Thyroid gland (tissue), 4 donors: ENCODE results near the gene KRTAP19-7. TPM values are rescaled to one million over a fixed set of nuclear protein-coding genes. Genes with fewer than 3 reads are reported as not detected.

ENCODE experiments used
- DNase-seq, 2 donors: peaks; one replicate each; pipeline ENCODE4 v3.0.0-alpha.2; 2019
- H3K27ac ChIP-seq, 3 donors: fragments of 200-600 bp; sonication (generic); 1 replicate in 2 of 3; 2 replicates in 1 of 3; pipeline ENCODE4 v1.5.1; 2016 to 2019; ENCODE audit warnings: mild to moderate bottlenecking in 1 of 3, moderate library complexity in 1 of 3
- H3K27me3 ChIP-seq: fragments of 200-600 bp; sonication (generic); one replicate; pipeline ENCODE4 v1.5.1; 2019
- H3K36me3 ChIP-seq, 2 donors: fragments of 200-600 bp; sonication (generic); one replicate each; pipeline ENCODE4 v1.5.1; 2016 to 2019
- H3K4me1 ChIP-seq, 2 donors: fragments of 200-600 bp; sonication (generic); one replicate each; pipeline ENCODE4 v1.5.1; 2017 to 2019
- H3K4me3 ChIP-seq, 3 donors: fragments of 200-600 bp; sonication (generic); replicated peaks in 1 of 3; 1 replicate in 2 of 3; 2 replicates in 1 of 3; pipeline ENCODE4 v1.5.1; 2016; ENCODE audit warnings: mild to moderate bottlenecking in 1 of 3
- H3K9me3 ChIP-seq: fragments of 200-600 bp; sonication (generic); one replicate; pipeline ENCODE4 v1.5.1; 2017
- POLR2A ChIP-seq, 2 donors: fragments of 450-650 bp; IDR thresholded peaks; one replicate each; pipeline ENCODE4 v1.6.1; 2017; ENCODE audit warnings: antibody characterized with exemption in 2 of 2, mild to moderate bottlenecking in 2 of 2, moderate library complexity in 1 of 2
- WGBS, 2 donors: methylation state at CpG; one replicate each; pipeline ENCODE4 v1.1.5; 2017; 5-methylcytosine and 5-hydroxymethylcytosine counted together
- intact Hi-C: fragments of 100-400 bp; cut with DNase I; formaldehyde crosslinking; loops from one replicate; pipeline ENCODE4 v1.15.1; 2023
- small RNA-seq: library from RNA; depleted of rRNA; stranded (forward); fragments of <200 nt; gene quantifications from one replicate; pipeline ENCODE3, GENCODE V24; 2016
- total RNA-seq, 4 donors: library from RNA; depleted of rRNA; stranded (reverse); fragments of >200 nt; gene quantifications; one replicate each; pipeline ENCODE4 v1.2.3, GENCODE V29; 2016
- TF ChIP-seq, protein P1 (sequence below), 6 experiments: fragments of 200-600 bp in 3 of 6; fragments of 450-650 bp in 3 of 6; sonication (generic) in 3 of 6; IDR thresholded peaks; one replicate each; pipeline ENCODE4 v1.5.1; 2016 to 2019; ENCODE audit warnings: antibody characterized with exemption in 6 of 6, mild to moderate bottlenecking in 2 of 6, inconsistent platforms in 1 of 6, moderate library complexity in 1 of 6

The KRTAP19-7 gene
- total RNA-seq, 4 donors from 2014 or later = not detected

DNA sequence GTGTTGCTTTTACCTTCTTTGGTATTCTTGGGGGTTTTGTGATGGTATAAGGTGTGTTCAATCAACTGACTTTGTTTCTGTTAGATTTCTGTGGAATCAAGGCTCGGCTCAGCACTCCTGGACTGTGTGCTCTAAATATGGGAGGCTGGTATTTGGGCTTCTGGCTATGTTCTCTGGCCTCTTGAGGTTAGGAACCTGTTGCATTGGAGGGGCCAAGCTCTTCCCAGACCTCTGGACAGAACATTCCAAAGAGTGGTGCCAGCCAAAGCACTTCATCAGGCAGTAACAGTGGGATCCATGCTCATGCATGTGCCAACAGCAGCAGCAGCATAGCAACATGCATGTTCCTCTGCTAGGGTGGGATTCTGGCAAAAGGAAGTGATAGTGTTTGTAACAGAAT lies 8.3 kb downstream of the KRTAP19-7 start:
- Histone ChIP-seq H3K36me3 (no peaks in the 10 kb centered on the region), H3K27me3 (no peaks in the 10 kb centered on the region), H3K4me1 (no peaks in the 10 kb centered on the region), H3K4me3 (no peak overlapping the region), H3K9me3 (no peaks in the 10 kb centered on the region), H3K27ac (no peak overlapping the region)
- intact Hi-C loops = no loop called here
- TF ChIP-seq, protein P1, sequence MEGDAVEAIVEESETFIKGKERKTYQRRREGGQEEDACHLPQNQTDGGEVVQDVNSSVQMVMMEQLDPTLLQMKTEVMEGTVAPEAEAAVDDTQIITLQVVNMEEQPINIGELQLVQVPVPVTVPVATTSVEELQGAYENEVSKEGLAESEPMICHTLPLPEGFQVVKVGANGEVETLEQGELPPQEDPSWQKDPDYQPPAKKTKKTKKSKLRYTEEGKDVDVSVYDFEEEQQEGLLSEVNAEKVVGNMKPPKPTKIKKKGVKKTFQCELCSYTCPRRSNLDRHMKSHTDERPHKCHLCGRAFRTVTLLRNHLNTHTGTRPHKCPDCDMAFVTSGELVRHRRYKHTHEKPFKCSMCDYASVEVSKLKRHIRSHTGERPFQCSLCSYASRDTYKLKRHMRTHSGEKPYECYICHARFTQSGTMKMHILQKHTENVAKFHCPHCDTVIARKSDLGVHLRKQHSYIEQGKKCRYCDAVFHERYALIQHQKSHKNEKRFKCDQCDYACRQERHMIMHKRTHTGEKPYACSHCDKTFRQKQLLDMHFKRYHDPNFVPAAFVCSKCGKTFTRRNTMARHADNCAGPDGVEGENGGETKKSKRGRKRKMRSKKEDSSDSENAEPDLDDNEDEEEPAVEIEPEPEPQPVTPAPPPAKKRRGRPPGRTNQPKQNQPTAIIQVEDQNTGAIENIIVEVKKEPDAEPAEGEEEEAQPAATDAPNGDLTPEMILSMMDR (IDR thresholded peaks at IDR 0.05) = no peak
- TF ChIP-seq POLR2A (IDR thresholded peaks at IDR 0.05) = no peak
- no peak for DNase-seq
- WGBS, 2 donors = 89 to 93% methylated on average over 1 of the region's 1 CpG

DNA sequence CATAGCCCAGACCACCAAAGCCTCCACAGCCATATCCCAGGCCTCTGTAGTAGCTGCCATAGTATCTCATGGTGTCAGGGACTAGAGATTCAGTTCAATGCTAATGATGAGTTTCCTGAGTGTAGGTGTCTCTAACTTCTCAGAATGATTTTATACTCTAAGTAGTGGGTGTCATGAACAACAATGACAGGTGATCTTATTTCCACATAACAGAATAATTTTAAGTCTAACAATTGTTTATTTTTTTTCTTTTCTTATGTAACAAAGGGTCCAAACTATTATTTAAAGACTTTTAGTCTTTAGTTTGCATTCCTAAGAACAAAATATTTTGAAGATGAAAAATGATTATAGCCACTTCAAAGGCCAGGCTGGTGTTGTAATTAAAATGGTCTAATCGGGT lies 19.4 kb downstream of the KRTAP19-7 start, which contains the start of gene KRTAP19-6:
Gene KRTAP19-6, minus strand, starts transcription at position 101 of the 400 bp plus-strand sequence. Its CDS starts 31 bp downstream, at position 70.
- no peak for DNase-seq
- Histone ChIP-seq H3K27me3 (no peaks in the 10 kb centered on the region), H3K27ac (no peak within 1 kb of the TSS), H3K9me3 (no peaks in the 10 kb centered on the region), H3K36me3 (no peaks in the 10 kb centered on the region), H3K4me1 (no peaks in the 10 kb centered on the region), H3K4me3 (no peak within 1 kb of the TSS)
- TF ChIP-seq, protein P1 (IDR thresholded peaks at IDR 0.05) = no peak
- TF ChIP-seq POLR2A (IDR thresholded peaks at IDR 0.05) = no peak
- WGBS, 2 donors = 88 to 95% methylated on average over 1 of the region's 1 CpG
- intact Hi-C loops = no loop called here

DNA sequence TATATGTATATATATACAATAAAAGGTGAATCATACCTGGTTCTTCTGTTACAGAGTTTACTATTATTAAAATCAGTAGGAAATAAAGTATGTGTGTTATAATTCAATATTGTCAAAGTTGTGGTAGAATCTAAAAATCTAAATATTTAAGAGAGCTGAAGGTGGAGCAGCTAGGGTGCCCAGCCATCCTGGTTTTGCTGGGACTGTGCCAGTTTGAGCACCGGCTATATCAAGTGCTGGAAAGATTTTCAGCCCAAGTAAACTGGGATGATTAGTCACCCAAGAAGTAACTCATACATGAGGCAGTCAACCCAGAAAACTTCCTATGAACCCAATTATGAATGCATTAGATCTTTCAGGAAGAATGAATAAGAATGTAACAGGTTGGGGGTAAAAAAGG lies 42.2 kb downstream of the KRTAP19-7 start:
- Histone ChIP-seq H3K27me3 (no peaks in the 10 kb centered on the region), H3K4me3 (no peak overlapping the region), H3K4me1 (peaks cover 18 to 22% of the 10 kb centered on the region in 2 donors), H3K27ac (peak overlapping the region; percentile 28 to 56 (median 48)), H3K9me3 (no peaks in the 10 kb centered on the region), H3K36me3 (no peaks in the 10 kb centered on the region)
- intact Hi-C loops = no loop called here
- DNase-seq = peak; percentile 86 to 87
- no peak for TF ChIP-seq POLR2A (IDR thresholded peaks at IDR 0.05)
- TF ChIP-seq, protein P1 (IDR thresholded peaks at IDR 0.05) = no peak
- 28 to 34% methylated on average over 1 of the region's 1 CpG for WGBS, 2 donors

DNA sequence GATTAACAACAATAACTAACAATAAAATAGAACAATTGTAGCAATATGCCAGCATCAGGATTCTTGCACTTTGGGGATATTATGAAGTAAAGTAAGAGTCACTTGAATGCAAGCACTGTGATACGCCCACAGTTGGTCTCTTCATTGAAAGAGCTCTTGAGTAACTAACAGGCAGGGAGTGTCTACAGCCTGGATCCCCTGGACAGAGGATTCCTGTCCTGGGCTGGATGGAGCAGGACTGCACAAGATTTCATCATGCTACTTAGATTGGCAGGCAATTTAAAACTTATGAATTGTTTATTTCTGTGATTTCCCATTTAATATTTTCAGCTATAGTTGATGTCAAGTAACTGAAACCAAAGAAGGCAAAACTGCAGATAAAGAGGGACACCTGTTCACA lies 45.4 kb downstream of the KRTAP19-7 start:
- H3K4me1 ChIP-seq = peaks cover 18 to 22% of the 10 kb centered on the region in 2 donors
- no peaks in the 10 kb centered on the region for H3K9me3 ChIP-seq
- DNase-seq = peak; percentile 68 to 73
- no peak overlapping the region for H3K4me3 ChIP-seq
- WGBS, 2 donors = 33 to 40% methylated on average over 1 of the region's 1 CpG
- no peaks in the 10 kb centered on the region for H3K36me3 ChIP-seq
- H3K27me3 ChIP-seq = no peaks in the 10 kb centered on the region
- H3K27ac ChIP-seq = peak overlapping the region; percentile 35 to 63 (median 43)
- TF ChIP-seq, protein P1 (IDR thresholded peaks at IDR 0.05) = no peak
- no peak for TF ChIP-seq POLR2A (IDR thresholded peaks at IDR 0.05)
- intact Hi-C loops = no loop called here

Small RNA genes within 50 kb of the gene (small RNA-seq; reads per million reads assigned to genes)
- gene AP000567.1 (not detected), gene KRTAP19-10P (not detected), gene KRTAP19-11P (not detected), gene KRTAP22-1 (not detected), gene KRTAP22-2 (not detected)

Other genes with a start within 250 kb of the KRTAP19-7 start
- not detected for gene KRTAP26-1, start 241.0 kb downstream of the KRTAP19-7 start, total RNA-seq
- not detected for gene KRTAP27-1, start 223.6 kb downstream of the KRTAP19-7 start, total RNA-seq
- not detected for gene KRTAP23-1, start 212.7 kb downstream of the KRTAP19-7 start, total RNA-seq
- not detected for gene KRTAP13-2, start 189.0 kb downstream of the KRTAP19-7 start, total RNA-seq
- gene KRTAP13-1, start 165.3 kb downstream of the KRTAP19-7 start, total RNA-seq = not detected
- not detected for gene KRTAP13-3, start 135.4 kb downstream of the KRTAP19-7 start, total RNA-seq
- gene KRTAP13-4, start 131.1 kb downstream of the KRTAP19-7 start, total RNA-seq = not detected
- gene KRTAP15-1, start 121.0 kb downstream of the KRTAP19-7 start, total RNA-seq = not detected
- not detected for gene KRTAP19-1, start 80.9 kb downstream of the KRTAP19-7 start, total RNA-seq
- gene KRTAP19-2, start 73.9 kb downstream of the KRTAP19-7 start, total RNA-seq = not detected
- not detected for gene KRTAP19-3, start 69.3 kb downstream of the KRTAP19-7 start, total RNA-seq
- not detected for gene KRTAP19-4, start 64.1 kb downstream of the KRTAP19-7 start, total RNA-seq
- gene KRTAP19-5, start 59.2 kb downstream of the KRTAP19-7 start, total RNA-seq = not detected
- gene KRTAP19-6, start 19.4 kb downstream of the KRTAP19-7 start, total RNA-seq = not detected
- not detected for gene KRTAP22-2, start 29.1 kb upstream of the KRTAP19-7 start, total RNA-seq
- not detected for gene KRTAP6-3, start 31.1 kb upstream of the KRTAP19-7 start, total RNA-seq
- gene KRTAP6-2, start 37.6 kb upstream of the KRTAP19-7 start, total RNA-seq = not detected
- not detected for gene KRTAP22-1, start 39.8 kb upstream of the KRTAP19-7 start, total RNA-seq
- not detected for gene KRTAP6-1, start 52.6 kb upstream of the KRTAP19-7 start, total RNA-seq
- not detected for gene KRTAP20-1, start 55.1 kb upstream of the KRTAP19-7 start, total RNA-seq
- not detected for gene KRTAP20-4, start 59.3 kb upstream of the KRTAP19-7 start, total RNA-seq
- gene KRTAP20-2, start 73.9 kb upstream of the KRTAP19-7 start, total RNA-seq = not detected
- gene KRTAP20-3, start 81.5 kb upstream of the KRTAP19-7 start, total RNA-seq = not detected
- not detected for gene KRTAP21-3, start 157.5 kb upstream of the KRTAP19-7 start, total RNA-seq
- not detected for gene KRTAP21-2, start 185.9 kb upstream of the KRTAP19-7 start, total RNA-seq
- not detected for gene KRTAP21-1, start 194.1 kb upstream of the KRTAP19-7 start, total RNA-seq